Karpas-422 (cell line): Measurements from ENCODE around the gene CXXC4. TPM values are rescaled to one million over a fixed set of nuclear protein-coding genes. Genes with fewer than 3 reads are reported as not detected.

Source experiments
- DNase-seq: peaks from one replicate; pipeline ENCODE4 v3.0.0-alpha.2; 2015
- H2AFZ ChIP-seq: fragments of 200-600 bp; sonication (generic); 2 replicates; pipeline ENCODE4 v1.6.1; 2014; ENCODE audit warnings: antibody characterized with exemption, low read length, mixed read lengths
- H3K27ac ChIP-seq: fragments of 200-600 bp; sonication (generic); 2 replicates; pipeline ENCODE4 v1.5.1; 2014; ENCODE audit warnings: mild to moderate bottlenecking, low read length, moderate library complexity
- H3K27me3 ChIP-seq: fragments of 200-600 bp; sonication (generic); 2 replicates; pipeline ENCODE4 v1.6.1; 2014; ENCODE audit warnings: low read length, mixed read lengths
- H3K36me3 ChIP-seq: fragments of 200-600 bp; sonication (generic); 2 replicates; pipeline ENCODE4 v1.6.1; 2014; ENCODE audit warnings: low read length, mixed read lengths; ENCODE audit not compliant: insufficient read depth
- H3K4me1 ChIP-seq: fragments of 200-600 bp; sonication (generic); 2 replicates; pipeline ENCODE4 v1.6.1; 2014; ENCODE audit warnings: mild to moderate bottlenecking, low read length, mixed read lengths
- H3K4me2 ChIP-seq: fragments of 200-600 bp; sonication (generic); 2 replicates; pipeline ENCODE4 v1.6.1; 2014; ENCODE audit warnings: low read length, low read depth, mild to moderate bottlenecking; ENCODE audit not compliant: poor library complexity, severe bottlenecking
- H3K4me3 ChIP-seq: fragments of 200-600 bp; sonication (generic); 2 replicates; pipeline ENCODE4 v1.5.1; 2014; ENCODE audit warnings: mild to moderate bottlenecking, antibody characterized with exemption, low read length, mixed read lengths
- H3K79me2 ChIP-seq: fragments of 200-600 bp; sonication (generic); 2 replicates; pipeline ENCODE4 v1.6.1; 2014; ENCODE audit warnings: mild to moderate bottlenecking, low read length, mixed read lengths
- H3K9ac ChIP-seq: fragments of 200-600 bp; sonication (generic); 2 replicates; pipeline ENCODE4 v1.6.0; 2014; ENCODE audit warnings: low read length
- H3K9me2 ChIP-seq: fragments of 200-600 bp; sonication (generic), shearing (Covaris generic); replicated peaks from 2 replicates; pipeline ENCODE4 v1.6.0; 2014; ENCODE audit warnings: mild to moderate bottlenecking, low read length, moderate library complexity; ENCODE audit not compliant: insufficient read depth
- H3K9me3 ChIP-seq: fragments of 300-700, 200-600 bp; sonication (generic); 2 replicates; pipeline ENCODE4 v1.6.1; 2014; ENCODE audit warnings: low read length, mixed read lengths
- H4K20me1 ChIP-seq: fragments of 200-600 bp; sonication (generic); 2 replicates; pipeline ENCODE4 v1.6.1; 2014; ENCODE audit warnings: mild to moderate bottlenecking, antibody characterized with exemption, low read length, low read depth; ENCODE audit not compliant: insufficient read depth
- total RNA-seq: library from RNA; depleted of rRNA; stranded (reverse); fragments of >200 nt; shearing (Covaris generic); gene quantifications from 2 replicates; pipeline ENCODE4 v1.2.3, GENCODE V29; 2014; ENCODE audit warnings: low replicate concordance

The CXXC4 gene
- total RNA-seq, 1 experiment from 2014 or later: not detected

DNA sequence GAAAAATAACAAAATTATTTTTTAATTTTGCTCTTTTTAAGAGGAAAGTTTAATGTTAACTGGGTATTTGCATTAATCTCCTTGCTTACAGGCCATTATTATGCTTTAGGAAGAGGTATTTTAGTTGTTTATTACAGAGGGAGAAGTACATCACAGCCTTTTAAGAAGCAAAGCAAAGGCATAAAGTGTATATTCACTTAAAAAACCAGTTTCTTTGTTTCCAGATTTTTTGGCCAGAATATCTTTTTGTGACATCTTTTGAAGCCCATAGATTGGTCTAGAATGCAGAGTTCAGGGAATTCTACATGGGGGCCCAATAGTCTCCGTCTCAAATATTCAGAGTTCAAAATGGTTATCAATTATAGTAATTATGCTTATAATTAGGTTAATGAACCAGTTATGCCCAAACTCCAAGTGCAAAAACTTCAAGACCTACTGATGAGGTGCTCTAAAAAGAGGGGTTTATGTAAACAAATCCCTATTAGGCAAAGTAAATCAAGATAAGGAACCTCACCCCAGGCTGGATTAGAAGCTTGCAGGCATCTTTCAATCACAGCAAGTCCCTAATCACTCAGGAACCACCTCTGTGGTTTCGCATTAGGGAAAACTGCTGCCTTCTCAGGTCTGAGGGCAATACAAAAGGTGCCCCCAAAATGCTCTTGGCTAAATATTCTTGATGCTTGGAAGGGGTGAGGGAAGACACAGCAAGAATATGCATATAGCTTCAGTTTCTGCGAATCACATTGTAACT lies 1.4 kb downstream of the CXXC4 start:
- H3K4me3 ChIP-seq: no peak overlapping the region
- H4K20me1 ChIP-seq: no peaks in the 10 kb centered on the region
- H3K27ac ChIP-seq: no peak overlapping the region
- H3K79me2 ChIP-seq: no peaks in the 10 kb centered on the region
- DNase-seq: no peak
- H3K4me1 ChIP-seq: peaks cover 7% of the 10 kb centered on the region
- H3K9ac ChIP-seq: no peak overlapping the region
- H3K27me3 ChIP-seq: no peaks in the 10 kb centered on the region
- H2AFZ ChIP-seq: no peak overlapping the region
- H3K36me3 ChIP-seq: no peaks in the 10 kb centered on the region
- H3K9me3 ChIP-seq: no peaks in the 10 kb centered on the region
- H3K4me2 ChIP-seq: no peak overlapping the region
- no peaks in the 10 kb centered on the region for H3K9me2 ChIP-seq

DNA sequence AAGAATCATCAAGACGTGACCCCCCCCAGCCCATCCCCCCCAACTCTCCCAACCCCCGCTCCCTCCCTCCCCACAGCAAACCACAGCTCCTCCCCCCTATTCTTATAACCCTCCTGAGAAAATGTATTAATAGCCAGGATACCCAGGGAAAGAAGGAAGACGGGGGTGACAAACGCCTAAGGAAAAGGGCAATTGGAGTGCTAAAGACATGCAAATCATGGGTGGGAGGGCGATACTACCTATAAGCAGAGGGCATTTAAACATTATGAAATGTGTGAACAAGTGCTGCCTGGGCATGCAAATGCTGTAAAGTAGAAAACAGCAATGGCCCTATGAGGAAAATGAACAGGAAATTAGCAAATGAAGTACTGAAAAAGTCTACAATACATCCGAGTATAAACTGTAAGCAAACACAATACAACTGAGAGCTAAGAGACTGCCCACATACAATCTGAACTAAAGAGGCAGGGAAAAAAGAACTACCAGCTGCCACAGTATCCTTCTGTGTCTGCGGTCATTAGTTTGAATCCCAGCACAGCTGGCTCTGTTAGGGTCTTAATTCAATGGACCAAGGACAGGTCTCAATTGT lies 2.4 kb downstream of the CXXC4 start:
- no peaks in the 10 kb centered on the region for H3K9me2 ChIP-seq
- H3K4me3 ChIP-seq: no peak overlapping the region
- H3K9me3 ChIP-seq: no peaks in the 10 kb centered on the region
- H3K9ac ChIP-seq: no peak overlapping the region
- no peaks in the 10 kb centered on the region for H3K27me3 ChIP-seq
- no peaks in the 10 kb centered on the region for H3K36me3 ChIP-seq
- H4K20me1 ChIP-seq: no peaks in the 10 kb centered on the region
- H3K4me1 ChIP-seq: peaks cover 7% of the 10 kb centered on the region
- DNase-seq: no peak
- no peak overlapping the region for H2AFZ ChIP-seq
- H3K27ac ChIP-seq: no peak overlapping the region
- no peak overlapping the region for H3K4me2 ChIP-seq
- H3K79me2 ChIP-seq: no peaks in the 10 kb centered on the region

DNA sequence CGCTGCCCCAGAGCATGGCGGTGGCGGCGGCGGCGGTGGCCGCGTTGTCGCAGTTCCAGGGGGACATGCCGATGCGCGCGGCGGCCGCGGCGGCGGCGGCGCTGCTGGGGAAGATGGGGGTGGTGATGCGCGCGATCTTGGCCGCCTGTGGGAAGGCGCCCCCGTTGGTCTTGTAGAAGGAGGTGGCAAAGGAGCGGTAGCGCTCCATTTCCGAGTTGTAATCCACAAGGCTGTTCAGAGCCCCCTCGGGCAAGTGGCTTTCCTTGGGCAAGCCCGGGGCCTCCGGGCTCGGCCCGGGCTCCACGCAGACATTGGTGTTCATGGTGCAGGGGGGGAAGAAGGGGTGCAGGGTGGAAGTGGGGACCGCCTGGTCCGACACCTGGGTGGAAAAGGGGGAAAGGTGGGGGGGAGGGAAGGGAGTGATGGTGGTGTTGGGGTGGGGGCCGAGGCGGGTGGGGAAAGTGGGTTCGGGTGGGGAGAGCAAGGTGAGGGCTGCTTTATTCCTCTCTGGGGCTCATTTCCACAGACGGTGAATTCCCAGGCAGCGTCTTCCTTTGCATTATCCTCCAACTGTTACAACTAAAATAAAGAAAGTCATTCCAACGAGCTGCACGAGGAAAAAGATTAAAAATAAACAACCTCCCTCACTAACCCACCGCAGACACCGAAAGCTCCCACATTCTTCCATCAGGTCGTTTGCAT lies 3.1 kb downstream of the CXXC4 start:
- no peaks in the 10 kb centered on the region for H3K79me2 ChIP-seq
- no peaks in the 10 kb centered on the region for H4K20me1 ChIP-seq
- H2AFZ ChIP-seq: no peak overlapping the region
- no peaks in the 10 kb centered on the region for H3K9me3 ChIP-seq
- H3K27me3 ChIP-seq: no peaks in the 10 kb centered on the region
- H3K4me1 ChIP-seq: peaks cover 7% of the 10 kb centered on the region
- peak overlapping the region; percentile 65 for H3K4me2 ChIP-seq
- no peaks in the 10 kb centered on the region for H3K9me2 ChIP-seq
- peak overlapping the region; percentile 60; the same call in 1 of the 2 replicates for H3K4me3 ChIP-seq
- peak; percentile 49 for DNase-seq
- peak overlapping the region; percentile 56; the same call in 1 of the 2 replicates for H3K9ac ChIP-seq
- H3K36me3 ChIP-seq: no peaks in the 10 kb centered on the region
- no peak overlapping the region for H3K27ac ChIP-seq

DNA sequence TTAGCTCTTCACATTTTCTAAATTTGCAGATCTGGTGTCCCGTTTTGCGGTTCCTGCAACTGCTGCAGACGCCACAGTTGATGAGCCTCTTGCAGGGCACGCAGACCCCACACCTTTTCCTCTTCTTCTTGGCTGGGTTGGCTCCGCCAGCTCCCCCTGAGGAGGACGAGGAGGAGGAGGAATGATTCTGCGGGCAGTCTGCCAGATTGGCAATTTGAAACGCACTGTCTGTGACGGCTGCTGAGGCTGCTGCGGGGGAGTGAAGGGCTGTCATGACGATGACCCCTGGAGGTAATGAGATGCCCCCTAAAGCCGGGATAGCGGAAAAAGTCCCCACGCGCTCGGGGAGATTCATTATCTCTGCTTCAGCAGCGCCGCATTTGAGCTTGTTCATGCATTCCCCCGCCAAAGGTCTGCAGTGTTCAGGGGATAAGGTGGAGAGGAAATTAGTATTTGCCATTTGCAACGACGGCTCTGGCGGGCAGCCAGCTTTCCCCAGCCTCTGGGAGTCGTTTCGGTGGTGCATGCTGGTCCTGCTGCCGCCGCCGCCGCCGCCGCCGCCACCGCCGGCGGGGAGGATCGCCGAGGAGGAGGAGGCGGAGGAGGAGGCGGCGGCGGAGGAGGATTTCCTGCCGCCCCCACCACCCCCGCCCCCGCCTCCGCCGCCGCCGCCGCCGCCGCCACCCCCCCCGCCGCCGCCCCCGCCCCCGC lies 3.8 kb downstream of the CXXC4 start:
- Histone ChIP-seq H3K27me3 (no peaks in the 10 kb centered on the region), H3K4me2 (peak overlapping the region; percentile 75), H3K9ac (peak overlapping the region; percentile 53), H4K20me1 (no peaks in the 10 kb centered on the region), H2AFZ (peak overlapping the region; percentile 84), H3K27ac (no peak overlapping the region), H3K9me3 (no peaks in the 10 kb centered on the region), H3K4me3 (peak overlapping the region; percentile 65), H3K9me2 (no peaks in the 10 kb centered on the region), H3K79me2 (no peaks in the 10 kb centered on the region), H3K36me3 (no peaks in the 10 kb centered on the region), H3K4me1 (peaks cover 7% of the 10 kb centered on the region)
- peak; percentile 65 for DNase-seq

DNA sequence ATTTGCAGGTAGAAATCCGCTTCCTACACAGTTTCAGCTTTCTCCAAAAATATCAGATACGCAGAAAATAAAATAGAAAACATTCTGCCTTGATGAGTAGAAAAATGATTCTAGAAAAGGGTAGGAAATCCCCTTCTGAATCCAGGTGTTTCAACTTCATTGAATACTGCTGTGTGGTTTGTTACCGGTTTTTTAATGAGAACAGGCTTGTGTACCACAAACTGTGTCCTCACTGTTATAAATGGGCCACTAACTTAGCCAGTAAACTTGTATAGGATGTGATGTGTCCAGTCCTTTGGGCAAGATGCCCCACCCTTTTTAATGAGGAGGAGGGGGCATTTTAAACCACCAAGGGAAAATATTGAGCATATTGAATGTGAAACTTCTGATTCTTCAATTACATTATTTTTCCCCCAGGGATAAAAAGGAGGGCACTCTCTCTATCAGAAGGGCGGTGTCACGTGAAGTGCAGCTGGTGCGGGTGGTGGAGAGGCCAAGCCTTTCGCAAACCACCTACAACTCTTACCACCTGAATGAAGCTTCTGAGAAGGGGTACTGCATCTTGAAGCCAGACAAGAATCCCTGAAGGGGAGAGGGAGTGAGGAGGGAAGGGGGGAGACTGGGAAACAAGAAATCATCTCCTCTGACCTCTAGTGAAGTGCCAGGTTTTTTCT lies 4.5 kb downstream of the CXXC4 start:
- Histone ChIP-seq H3K79me2 (no peaks in the 10 kb centered on the region), H3K9me3 (no peaks in the 10 kb centered on the region), H3K4me1 (peaks cover 7% of the 10 kb centered on the region), H3K27me3 (no peaks in the 10 kb centered on the region), H3K36me3 (no peaks in the 10 kb centered on the region), H2AFZ (peak overlapping the region; percentile 84), H3K9me2 (no peaks in the 10 kb centered on the region), H4K20me1 (no peaks in the 10 kb centered on the region), H3K4me3 (peak overlapping the region; percentile 65), H3K27ac (no peak overlapping the region), H3K4me2 (peak overlapping the region; percentile 75), H3K9ac (0 out of 2 replicates have a peak overlapping the region, but pooled peaks have one; percentile 53)
- DNase-seq: no peak

DNA sequence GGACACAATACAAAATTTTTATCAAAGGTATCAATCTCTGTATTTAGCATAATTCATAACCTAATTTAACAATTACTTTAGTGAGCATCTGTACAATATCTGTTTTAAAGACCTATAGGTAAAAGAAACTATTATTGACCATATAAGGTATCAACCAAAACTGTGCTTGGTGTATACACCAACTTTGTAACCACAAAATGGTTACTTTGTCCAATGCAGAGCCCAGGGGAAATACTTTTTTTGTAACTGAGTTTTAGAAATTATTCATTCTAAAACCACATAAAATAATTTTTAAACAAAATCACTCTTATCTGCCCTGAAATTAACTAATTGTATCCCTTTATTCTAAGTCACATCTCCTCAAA lies 5.0 kb downstream of the CXXC4 start:
- Histone ChIP-seq H3K9ac (no peak overlapping the region), H3K9me3 (no peaks in the 10 kb centered on the region), H3K27me3 (no peaks in the 10 kb centered on the region), H3K4me1 (peaks cover 7% of the 10 kb centered on the region), H2AFZ (no peak overlapping the region), H3K4me3 (no peak overlapping the region), H3K27ac (no peak overlapping the region), H4K20me1 (no peaks in the 10 kb centered on the region), H3K79me2 (no peaks in the 10 kb centered on the region), H3K4me2 (no peak overlapping the region), H3K9me2 (no peaks in the 10 kb centered on the region), H3K36me3 (no peaks in the 10 kb centered on the region)
- no peak for DNase-seq

DNA sequence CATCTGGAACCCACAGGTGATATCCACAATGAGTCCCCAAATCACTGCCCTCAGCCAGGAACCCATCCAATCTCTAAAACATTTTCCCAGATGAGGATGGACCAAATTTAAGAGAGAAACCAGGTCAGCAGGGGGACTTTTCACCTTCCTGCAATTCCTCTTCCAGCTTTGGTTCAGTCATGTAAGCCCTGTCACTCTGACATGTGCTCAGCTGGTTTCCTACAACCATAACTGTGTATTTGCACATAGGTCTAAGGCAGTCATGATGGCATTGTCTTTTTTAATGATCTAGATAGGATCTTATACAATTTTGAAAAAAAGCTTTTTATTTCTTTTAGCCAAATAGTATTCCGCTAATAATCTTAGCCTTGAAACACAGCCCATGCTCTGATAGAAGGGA lies 6.5 kb downstream of the CXXC4 start:
- Histone ChIP-seq H3K36me3 (no peaks in the 10 kb centered on the region), H3K27me3 (no peaks in the 10 kb centered on the region), H3K9me3 (no peaks in the 10 kb centered on the region), H3K9ac (no peak overlapping the region), H2AFZ (no peak overlapping the region), H3K4me1 (peaks cover 7% of the 10 kb centered on the region), H3K27ac (no peak overlapping the region), H3K9me2 (no peaks in the 10 kb centered on the region), H4K20me1 (no peaks in the 10 kb centered on the region), H3K4me2 (no peak overlapping the region), H3K79me2 (no peaks in the 10 kb centered on the region), H3K4me3 (no peak overlapping the region)
- DNase-seq: no peak
